Upper lobe of left lung (tissue), 6 donors: ENCODE results near the gene AKNA. TPM values are rescaled to one million over a fixed set of nuclear protein-coding genes. Genes with fewer than 3 reads are reported as not detected.

Experiments used
- ATAC-seq, 2 donors: fragments of 200-7000 bp; cut with Tn5 transposase; one replicate each; pipeline ENCODE4 v1.9.1; 2022; ENCODE audit warnings: mild to moderate bottlenecking in 2 of 2, moderate library complexity in 2 of 2; ENCODE audit not compliant: low FRiP score in 2 of 2
- DNase-seq, 2 donors: peaks; one replicate each; pipeline ENCODE4 v3.0.0-alpha.2; 2019 to 2020
- H3K27ac ChIP-seq, 4 donors: fragments of 200-600 bp; sonication (generic); one replicate each; pipeline ENCODE4 v1.5.1; 2016 to 2019
- H3K27me3 ChIP-seq, 4 donors: fragments of 200-600 bp; sonication (generic); one replicate each; pipeline ENCODE4 v1.5.1; 2017 to 2019
- H3K36me3 ChIP-seq, 4 donors: fragments of 200-600 bp; sonication (generic); one replicate each; pipeline ENCODE4 v1.5.1; 2016 to 2019
- H3K4me1 ChIP-seq, 4 donors: fragments of 200-600 bp; sonication (generic); one replicate each; pipeline ENCODE4 v1.5.1; 2018 to 2019
- H3K4me3 ChIP-seq, 4 donors: fragments of 200-600 bp; sonication (generic); one replicate each; pipeline ENCODE4 v1.5.1; 2017 to 2019; ENCODE audit warnings: mild to moderate bottlenecking in 2 of 4, moderate library complexity in 1 of 4
- H3K9me3 ChIP-seq, 4 donors: fragments of 200-600 bp; sonication (generic); one replicate each; pipeline ENCODE4 v1.5.1; 2018 to 2019
- CTCF ChIP-seq, 6 experiments: fragments of 450-650 bp in 4 of 6; fragments of 200-600 bp in 2 of 6; sonication (generic) in 2 of 6; IDR thresholded peaks; one replicate each; pipeline ENCODE4 v1.5.1; 2016 to 2019; ENCODE audit warnings: antibody characterized with exemption in 6 of 6
- EP300 ChIP-seq, 4 donors: sonication (generic); formaldehyde crosslinking; IDR thresholded peaks; one replicate each; pipeline ENCODE4 v1.5.1; 2017; ENCODE audit warnings: antibody characterized with exemption in 4 of 4, control low read depth in 2 of 4
- POLR2A ChIP-seq, 4 donors: fragments of 450-650 bp; IDR thresholded peaks; one replicate each; pipeline ENCODE4 v1.5.1; 2016 to 2017; ENCODE audit warnings: antibody characterized with exemption in 4 of 4, mild to moderate bottlenecking in 2 of 4
- POLR2AphosphoS5 ChIP-seq, 2 donors: sonication (generic); formaldehyde crosslinking; IDR thresholded peaks; one replicate each; pipeline ENCODE4 v1.5.1; 2017; ENCODE audit warnings: antibody characterized with exemption in 2 of 2
- WGBS, 2 donors: methylation state at CpG; one replicate each; pipeline ENCODE4 v1.1.5; 2017 to 2018; 5-methylcytosine and 5-hydroxymethylcytosine counted together
- total RNA-seq, 6 donors: library from RNA; depleted of rRNA in 4 of 6; stranded (reverse); fragments of >200 nt in 4 of 6; gene quantifications; one replicate each; pipeline versions ENCODE4 v1.1.0 to v1.2.1, GENCODE V29; 2016 to 2021
- donor health status: DM: no; HTN: no; CAD: no; lungs with moderate emphysema.
- donor health status: DM: no; HTN: yes; CAD: no; lungs with severe emphysema.

The AKNA gene
- total RNA-seq, 6 donors from 2014 or later: 38.3 to 152 (median 61.5) TPM

GRCh38 chr9:114342755-114343440 lies 44.9 kb downstream of the AKNA start:
- Histone ChIP-seq H3K4me1 (no peaks in the 10 kb centered on the region), H3K36me3 (peaks cover 57 to 100% (median 95%) of the 10 kb centered on the region in 4 donors), H3K4me3 (no peak overlapping the region), H3K27ac (no peak overlapping the region), H3K27me3 (no peaks in the 10 kb centered on the region), H3K9me3 (no peaks in the 10 kb centered on the region)
- ATAC-seq: no peak
- WGBS, 2 donors: 94 to 98% methylated on average over 3 to 5 of the region's 5 CpGs
- TF ChIP-seq CTCF (IDR thresholded peaks at IDR 0.05) (no peak), POLR2A (IDR thresholded peaks at IDR 0.05) (no peak), EP300 (IDR thresholded peaks at IDR 0.05) (no peak), POLR2AphosphoS5 (IDR thresholded peaks at IDR 0.05) (no peak)
- no peak for DNase-seq

GRCh38 chr9:114341991-114342390 lies 45.8 kb downstream of the AKNA start:
- Histone ChIP-seq H3K36me3 (peaks cover 60 to 100% (median 95%) of the 10 kb centered on the region in 4 donors), H3K27me3 (no peaks in the 10 kb centered on the region), H3K27ac (no peak overlapping the region), H3K4me1 (no peaks in the 10 kb centered on the region), H3K9me3 (no peaks in the 10 kb centered on the region), H3K4me3 (no peak overlapping the region)
- 97 to 100% methylated on average over 4 of the region's 4 CpGs for WGBS, 2 donors
- ATAC-seq: no peak
- TF ChIP-seq EP300 (IDR thresholded peaks at IDR 0.05) (no peak), CTCF (IDR thresholded peaks at IDR 0.05) (no peak), POLR2AphosphoS5 (IDR thresholded peaks at IDR 0.05) (no peak), POLR2A (IDR thresholded peaks at IDR 0.05) (no peak)
- DNase-seq: no peak

GRCh38 chr9:114341152-114341830 lies 46.5 kb downstream of the AKNA start:
- H3K9me3 ChIP-seq: no peaks in the 10 kb centered on the region
- no peak for TF ChIP-seq CTCF (IDR thresholded peaks at IDR 0.05)
- TF ChIP-seq POLR2A (IDR thresholded peaks at IDR 0.05): no peak
- no peak for TF ChIP-seq EP300 (IDR thresholded peaks at IDR 0.05)
- no peak for TF ChIP-seq POLR2AphosphoS5 (IDR thresholded peaks at IDR 0.05)
- DNase-seq (no peak), ATAC-seq (no peak)
- no peaks in the 10 kb centered on the region for H3K4me1 ChIP-seq
- H3K4me3 ChIP-seq: no peak overlapping the region
- no peaks in the 10 kb centered on the region for H3K27me3 ChIP-seq
- H3K27ac ChIP-seq: no peak overlapping the region
- H3K36me3 ChIP-seq: peaks cover 56 to 100% (median 95%) of the 10 kb centered on the region in 4 donors
- WGBS, 2 donors: 90 to 93% methylated on average over 8 to 12 of the region's 12 CpGs

- Histone ChIP-seq H3K4me3 (no peak overlapping the region), H3K4me1 (no peaks in the 10 kb centered on the region), H3K36me3 (peaks cover 38 to 100% (median 87%) of the 10 kb centered on the region in 4 donors), H3K9me3 (no peaks in the 10 kb centered on the region), H3K27me3 (no peaks in the 10 kb centered on the region), H3K27ac (no peak overlapping the region)
- WGBS, 2 donors: 65 to 89% methylated on average over 9 to 15 of the region's 16 CpGs
- DNase-seq: peak; percentile 61 to 88
- TF ChIP-seq POLR2A (IDR thresholded peaks at IDR 0.05) (no peak), CTCF (IDR thresholded peaks at IDR 0.05) (peak; percentile 64 to 79 (median 71))
- peak; percentile 58 to 73 for ATAC-seq
Measured at GRCh38 chr9:114339130-114339908, 48.5 kb downstream of the AKNA start.
